ENCODE data around the gene HIRA.

- TF ChIP-seq CEBPB (IDR thresholded peaks at IDR 0.05) (no peak), TEAD4 (IDR thresholded peaks at IDR 0.05) (no peak), TAF1 (IDR thresholded peaks at IDR 0.05; ENCODE audit: low read depth) (no peak), MAX (IDR thresholded peaks at IDR 0.05) (no peak), EGR1 (IDR thresholded peaks at IDR 0.05) (no peak), USF1 (IDR thresholded peaks at IDR 0.05) (no peak)
These were observed 26.4 kb upstream of the HIRA start for GRCh38 chr22:19457828-19458428.

Data from Ishikawa (cell line).